ENCODE measurements around the gene NACC2. TPM values are rescaled to one million over a fixed set of nuclear protein-coding genes. Genes with fewer than 3 reads are reported as not detected.

NACC2 gene
- total RNA-seq, 1 donor from 2014 or later, result 34.0 TPM

- no peak overlapping the region for H3K9ac ChIP-seq (ENCODE audit: low read length)
- no peak for FAIRE-seq
- no peaks in the 10 kb centered on the region for H4K20me1 ChIP-seq (ENCODE audit: insufficient read depth, low read length)
- H3K9me3 ChIP-seq (ENCODE audit: insufficient read depth, low read depth, low read length), result no peaks in the 10 kb centered on the region
- H3K27ac ChIP-seq (ENCODE audit: low read depth, low read length), result no peak overlapping the region
- H2AFZ ChIP-seq (ENCODE audit: low read depth, low read length), result no peak overlapping the region
- no peak overlapping the region for H3K4me3 Mint-ChIP-seq (ENCODE audit: unreplicated experiment)
- H3K4me2 ChIP-seq (ENCODE audit: low read length), result no peak overlapping the region
- no peak overlapping the region for H3K27ac Mint-ChIP-seq (ENCODE audit: unreplicated experiment)
- H3K36me3 ChIP-seq (ENCODE audit: insufficient read depth, low read length), result no peaks in the 10 kb centered on the region
- peaks cover 32% of the 10 kb centered on the region for H3K27me3 Mint-ChIP-seq (ENCODE audit: low read depth, unreplicated experiment)
- DNase-seq (ENCODE audit: low read depth), result no peak
- no peaks in the 10 kb centered on the region for H3K79me2 ChIP-seq (ENCODE audit: insufficient read depth, low read length)
- H3K27me3 ChIP-seq (ENCODE audit: insufficient read depth, low read length), result peaks cover 41% of the 10 kb centered on the region
- TF ChIP-seq CTCF (IDR thresholded peaks at IDR 0.05; ENCODE audit: insufficient read depth, low read depth, low read length) (no peak), EZH2 (IDR thresholded peaks at IDR 0.05; ENCODE audit: insufficient read depth, low read length) (no peak)
- H3K9me3 Mint-ChIP-seq (ENCODE audit: unreplicated experiment), result no peaks in the 10 kb centered on the region
- peaks cover 1% of the 10 kb centered on the region for H3K4me1 Mint-ChIP-seq (ENCODE audit: low read depth, unreplicated experiment)
- H3K4me3 ChIP-seq (ENCODE audit: insufficient read depth, low read depth, low read length), result no peak overlapping the region
- no peaks in the 10 kb centered on the region for H3K36me3 Mint-ChIP-seq (ENCODE audit: low read depth, unreplicated experiment)
- H3K4me1 ChIP-seq (ENCODE audit: insufficient read depth, low read length), result no peaks in the 10 kb centered on the region
Observed at GRCh38 chr9:136136127-136136925, 41.2 kb upstream of the NACC2 start.

- no peaks in the 10 kb centered on the region for H3K4me1 ChIP-seq (ENCODE audit: insufficient read depth, low read length)
- Mint-ChIP-seq H3K4me3 (ENCODE audit: unreplicated experiment) (no peak overlapping the region), H3K36me3 (ENCODE audit: low read depth, unreplicated experiment) (no peaks in the 10 kb centered on the region), H3K27me3 (ENCODE audit: low read depth, unreplicated experiment) (peaks cover 37% of the 10 kb centered on the region), H3K4me1 (ENCODE audit: low read depth, unreplicated experiment) (peaks cover 1% of the 10 kb centered on the region), H3K9me3 (ENCODE audit: unreplicated experiment) (no peaks in the 10 kb centered on the region), H3K27ac (ENCODE audit: unreplicated experiment) (no peak overlapping the region)
- FAIRE-seq (no peak), DNase-seq (ENCODE audit: low read depth) (no peak)
- no peaks in the 10 kb centered on the region for H3K79me2 ChIP-seq (ENCODE audit: insufficient read depth, low read length)
- H3K27me3 ChIP-seq (ENCODE audit: insufficient read depth, low read length), result peaks cover 45% of the 10 kb centered on the region
- no peaks in the 10 kb centered on the region for H3K36me3 ChIP-seq (ENCODE audit: insufficient read depth, low read length)
- no peaks in the 10 kb centered on the region for H4K20me1 ChIP-seq (ENCODE audit: insufficient read depth, low read length)
- H3K4me2 ChIP-seq (ENCODE audit: low read length), result no peak overlapping the region
- no peak overlapping the region for H3K9ac ChIP-seq (ENCODE audit: low read length)
- no peaks in the 10 kb centered on the region for H3K9me3 ChIP-seq (ENCODE audit: insufficient read depth, low read depth, low read length)
- TF ChIP-seq EZH2 (IDR thresholded peaks at IDR 0.05; ENCODE audit: insufficient read depth, low read length) (no peak), CTCF (IDR thresholded peaks at IDR 0.05; ENCODE audit: insufficient read depth, low read depth, low read length) (no peak)
- H3K4me3 ChIP-seq (ENCODE audit: insufficient read depth, low read depth, low read length), result no peak overlapping the region
- H2AFZ ChIP-seq (ENCODE audit: low read depth, low read length), result no peak overlapping the region
- H3K27ac ChIP-seq (ENCODE audit: low read depth, low read length), result no peak overlapping the region
Observed at GRCh38 chr9:136135326-136136126, 40.4 kb upstream of the NACC2 start.

Data from astrocyte (in vitro differentiated cells and primary cell).